Transverse colon (tissue), 4 donors: Measurements from ENCODE around the gene IMPDH1.
A peak's percentile ranks its signal among the peaks of the same experiment; 100 is the strongest.

Experiments
- CTCF ChIP-seq, 5 experiments: fragments of 200-600 bp in 3 of 5; fragments of 450-650 bp in 2 of 5; sonication (generic) in 3 of 5; IDR thresholded peaks; 1 replicate in 2 of 5; 2 replicates in 3 of 5; pipeline ENCODE4 v1.5.1; 2016 to 2017; ENCODE audit warnings: antibody characterized with exemption in 5 of 5, inconsistent platforms in 3 of 5, mild to moderate bottlenecking in 2 of 5, moderate library complexity in 1 of 5
- POLR2A ChIP-seq: fragments of 450-650 bp; IDR thresholded peaks from one replicate; pipeline ENCODE4 v1.6.1; 2016; ENCODE audit warnings: antibody characterized with exemption, mild to moderate bottlenecking, moderate library complexity
- POLR2AphosphoS5 ChIP-seq, 3 donors: sonication (generic); formaldehyde crosslinking; IDR thresholded peaks; one replicate each; pipeline ENCODE4 v1.6.1; 2016; ENCODE audit warnings: antibody characterized with exemption in 3 of 3

GRCh38 chr7:128409596-128410450 is at the start of gene IMPDH1:
- TF ChIP-seq CTCF (IDR thresholded peaks at IDR 0.05) = no peak
- TF ChIP-seq POLR2A = peak; percentile 60
- TF ChIP-seq POLR2AphosphoS5 (IDR thresholded peaks at IDR 0.05) = peak; percentile 30 to 78 (median 74)
